DLD1 (cell line): ENCODE results near the gene UBASH3A.
"Not testable (repeated sequence)": the region's sequence is repeated elsewhere in the genome, so short reads cannot be mapped to it uniquely, and the experiment has no call there.

Source experiments
- in situ Hi-C: cut with HindIII; loops from 2 replicates; pipeline ENCODE4 v1.10.0; 2017; ENCODE audit warnings: low sequenced_read_pairs

Gene UBASH3A

GRCh38 chr21:42390193-42390592, 13.5 kb upstream of the UBASH3A start:
- in situ Hi-C loops, result no loop called here

GRCh38 chr21:42390696-42391095, 13.0 kb upstream of the UBASH3A start:
- in situ Hi-C loops, result no loop called here

- in situ Hi-C loops, result no loop called here
Observed at GRCh38 chr21:42391297-42391696, 12.4 kb upstream of the UBASH3A start.

- in situ Hi-C loops, result no loop called here
Observed at GRCh38 chr21:42392731-42393442, 10.8 kb upstream of the UBASH3A start.

GRCh38 chr21:42393443-42393950, 10.2 kb upstream of the UBASH3A start:
- in situ Hi-C loops, result no loop called here

GRCh38 chr21:42395302-42395701, 8.4 kb upstream of the UBASH3A start:
- in situ Hi-C loops, result no loop called here

- in situ Hi-C loops, result no loop called here
Observed at GRCh38 chr21:42395905-42396651, 7.6 kb upstream of the UBASH3A start, which contains the start of gene TMPRSS3. TSS of gene TMPRSS3 (minus strand) at chr21:42396052. CDS start at chr21:42395417, 635 bp downstream.

- in situ Hi-C loops, result no loop called here
Observed at GRCh38 chr21:42396799-42397745, 6.6 kb upstream of the UBASH3A start.

GRCh38 chr21:42397746-42398394, 5.8 kb upstream of the UBASH3A start:
- in situ Hi-C loops, result no loop called here

- in situ Hi-C loops, result no loop called here
Observed at GRCh38 chr21:42398436-42399028, 5.2 kb upstream of the UBASH3A start.

- in situ Hi-C loops, result no loop called here
Observed at GRCh38 chr21:42400525-42400924, 3.2 kb upstream of the UBASH3A start.

- in situ Hi-C loops, result no loop called here
Observed at GRCh38 chr21:42401154-42401553, 2.5 kb upstream of the UBASH3A start.

GRCh38 chr21:42401820-42402251, 1.9 kb upstream of the UBASH3A start:
- in situ Hi-C loops, result no loop called here

GRCh38 chr21:42404539-42404938, 837 bp downstream of the UBASH3A start:
- in situ Hi-C loops, result no loop called here

- in situ Hi-C loops, result no loop called here
Observed at GRCh38 chr21:42405064-42406013, 1.6 kb downstream of the UBASH3A start.

- in situ Hi-C loops, result no loop called here
Observed at GRCh38 chr21:42406201-42406621, 2.5 kb downstream of the UBASH3A start.

- in situ Hi-C loops, result no loop called here
Observed at GRCh38 chr21:42406866-42407265, 3.2 kb downstream of the UBASH3A start.

GRCh38 chr21:42407476-42407875, 3.8 kb downstream of the UBASH3A start:
- in situ Hi-C loops, result no loop called here

GRCh38 chr21:42408718-42409117, 5.0 kb downstream of the UBASH3A start:
- in situ Hi-C loops, result not testable (repeated sequence)
